ENCODE results near the gene SGO2.

The SGO2 gene

DNA sequence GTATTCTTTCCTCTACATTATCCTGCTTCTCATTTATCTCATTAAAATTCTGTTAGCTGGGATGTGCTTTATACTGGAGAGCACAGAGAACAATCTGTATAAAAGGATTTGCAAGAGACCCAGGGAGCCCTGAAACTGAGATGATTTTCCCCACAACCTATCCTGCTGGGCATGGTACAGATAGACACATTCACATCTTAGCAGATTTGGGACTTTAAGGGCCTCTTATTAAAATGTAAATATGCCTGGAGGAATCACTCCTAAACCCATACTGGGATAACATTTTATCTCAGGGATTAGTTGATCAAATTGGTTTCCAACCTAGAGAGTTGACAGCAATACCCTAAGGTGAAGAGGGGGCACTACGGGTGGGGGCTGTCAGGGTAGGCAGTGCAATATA is 105.3 kb downstream of the SGO2 start:
- in situ Hi-C loops (cut with HindIII; ENCODE audit: low pct_ligation_motif_present, low pct_unique_long_range_greater_than_20kb, low sequenced_read_pairs) = no loop called here
- no peak for DNase-seq

Data from ACHN (cell line).